DOHH2 (cell line): ENCODE results near the gene ABHD10.

ENCODE experiments used
- CTCF ChIP-seq: fragments of 200-600 bp; sonication (generic); IDR thresholded peaks from one replicate; pipeline ENCODE4 v1.5.1; 2014; ENCODE audit warnings: antibody characterized with exemption, mild to moderate bottlenecking, low read depth, low read length; ENCODE audit not compliant: poor library complexity, severe bottlenecking
- EZH2phosphoT487 ChIP-seq: fragments of 200-600 bp; sonication (generic); IDR thresholded peaks from 2 replicates; pipeline ENCODE4 v1.6.1; 2017; ENCODE audit warnings: borderline replicate concordance, mild to moderate bottlenecking, antibody characterized with exemption, low read length, moderate library complexity, mixed read lengths

DNA sequence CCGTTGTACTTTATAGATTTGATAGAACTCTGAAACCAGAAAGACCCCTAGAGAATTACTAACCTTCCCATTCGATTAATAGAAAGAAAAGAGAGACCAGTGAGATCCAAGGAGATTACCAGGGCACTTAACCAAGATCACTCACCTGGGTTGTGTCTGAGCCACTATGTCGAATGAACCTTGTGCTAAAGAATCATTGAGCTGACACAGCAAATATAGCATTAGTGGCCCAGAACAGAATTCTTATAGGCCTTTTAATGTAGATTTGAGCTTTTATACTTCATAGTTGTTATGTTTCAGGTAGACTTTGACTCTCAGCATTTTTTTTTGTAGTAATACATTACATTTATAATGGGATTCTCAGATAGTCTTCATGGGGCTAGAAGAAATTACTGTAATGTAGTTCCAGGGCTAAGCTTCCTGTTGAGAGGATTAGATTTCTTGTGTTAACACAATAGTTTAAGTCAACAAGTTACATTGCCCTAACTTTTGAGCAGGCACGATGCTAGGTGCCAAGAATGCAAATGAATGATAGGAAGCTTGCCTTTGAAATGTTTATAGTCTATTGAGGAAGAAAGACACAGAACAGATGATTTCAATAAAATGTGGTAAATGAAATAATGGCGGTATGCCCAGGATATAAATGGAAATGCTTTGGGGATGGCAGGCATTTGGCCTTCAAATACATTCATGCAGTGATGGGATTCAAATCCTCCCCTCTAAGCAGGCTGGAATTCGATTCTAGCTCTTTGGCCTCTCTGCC, 24.4 kb upstream of the ABHD10 start:
- no peak for TF ChIP-seq CTCF
- TF ChIP-seq EZH2phosphoT487: no peak
